Neural progenitor cell (in vitro differentiated cells): ENCODE results near the gene DGUOK. TPM values are rescaled to one million over a fixed set of nuclear protein-coding genes. Genes with fewer than 3 reads are reported as not detected.

Experiments
- DNase-seq: peaks from one replicate; pipeline ENCODE4 v3.0.0-alpha.2; 2016; ENCODE audit warnings: low spot score
- H2AFZ ChIP-seq: fragments of 200-600 bp; sonication (generic); replicated peaks from 2 replicates; pipeline ENCODE4 v1.6.1; 2016; ENCODE audit warnings: antibody characterized with exemption
- H3F3A ChIP-seq: fragments of 200-600 bp; sonication (generic); 2 replicates; pipeline ENCODE4 v1.6.1; 2016; ENCODE audit warnings: antibody characterized with exemption, low read depth
- H3K27ac ChIP-seq: fragments of 200-600 bp; sonication (generic); 2 replicates; pipeline ENCODE4 v1.5.1; 2016; ENCODE audit warnings: mild to moderate bottlenecking
- H3K27me3 ChIP-seq: fragments of 200-600 bp; sonication (generic); 2 replicates; pipeline ENCODE4 v1.6.1; 2016; ENCODE audit warnings: mild to moderate bottlenecking, moderate library complexity
- H3K36me3 ChIP-seq: fragments of 200-600 bp; sonication (generic); 2 replicates; pipeline ENCODE4 v1.5.1; 2016
- H3K4me1 ChIP-seq: fragments of 200-600 bp; sonication (generic); 2 replicates; pipeline ENCODE4 v1.6.1; 2016; ENCODE audit warnings: mixed run types
- H3K4me2 ChIP-seq: fragments of 200-600 bp; sonication (generic); 2 replicates; pipeline ENCODE4 v1.6.1; 2016
- H3K4me3 ChIP-seq: fragments of 200-600 bp; sonication (generic); 2 replicates; pipeline ENCODE4 v1.5.1; 2016
- H3K79me2 ChIP-seq: fragments of 200-600 bp; sonication (generic); 2 replicates; pipeline ENCODE4 v1.6.1; 2016; ENCODE audit warnings: low read depth
- H3K9ac ChIP-seq: fragments of 200-600 bp; sonication (generic); 2 replicates; pipeline ENCODE4 v1.6.1; 2016
- H3K9me3 ChIP-seq: fragments of 200-600 bp; sonication (generic); 2 replicates; pipeline ENCODE4 v1.5.1; 2016; ENCODE audit warnings: low read depth
- H4K20me1 ChIP-seq: fragments of 200-600 bp; sonication (generic); 2 replicates; pipeline ENCODE4 v1.6.1; 2016; ENCODE audit warnings: low read depth
- H3K27ac Mint-ChIP-seq: 3 replicates; pipeline ENCODE4 v1.8.0; 2021; ENCODE audit warnings: mixed read lengths
- H3K27me3 Mint-ChIP-seq: 2 replicates; pipeline ENCODE4 v1.8.0; 2022; ENCODE audit warnings: low read depth, mild to moderate bottlenecking, inconsistent platforms, moderate library complexity, mixed read lengths; ENCODE audit not compliant: insufficient read depth
- H3K36me3 Mint-ChIP-seq: 3 replicates; pipeline ENCODE4 v1.8.0; 2021; ENCODE audit warnings: mixed read lengths
- H3K4me1 Mint-ChIP-seq: 3 replicates; pipeline ENCODE4 v1.8.0; 2021; ENCODE audit warnings: mixed read lengths
- H3K4me3 Mint-ChIP-seq: 3 replicates; pipeline ENCODE4 v1.8.0; 2021; ENCODE audit warnings: mild to moderate bottlenecking, moderate library complexity, mixed read lengths
- H3K9me3 Mint-ChIP-seq: 3 replicates; pipeline ENCODE4 v1.8.0; 2020; ENCODE audit warnings: mixed read lengths
- EZH2 ChIP-seq: fragments of 200-600 bp; sonication (generic); IDR thresholded peaks from 2 replicates; pipeline ENCODE4 v1.6.1; 2017; ENCODE audit warnings: antibody characterized with exemption, mild to moderate bottlenecking, moderate library complexity
- EZH2phosphoT487 ChIP-seq: fragments of 200-600 bp; sonication (generic); IDR thresholded peaks from 2 replicates; pipeline ENCODE4 v1.6.1; 2017; ENCODE audit warnings: antibody characterized with exemption
- total RNA-seq: library from RNA; depleted of rRNA; stranded (reverse); fragments of >200 nt; gene quantifications from 2 replicates; pipeline ENCODE4 v1.2.3, GENCODE V29; 2015; ENCODE audit warnings: low replicate concordance
- TF ChIP-seq, protein P1 (sequence below): fragments of 200-600 bp; sonication (generic); IDR thresholded peaks from 2 replicates; pipeline ENCODE4 v1.5.1; 2017; ENCODE audit warnings: antibody characterized with exemption, mild to moderate bottlenecking

DGUOK gene
- total RNA-seq, 1 donor from 2014 or later, result 79.0 TPM

DNA sequence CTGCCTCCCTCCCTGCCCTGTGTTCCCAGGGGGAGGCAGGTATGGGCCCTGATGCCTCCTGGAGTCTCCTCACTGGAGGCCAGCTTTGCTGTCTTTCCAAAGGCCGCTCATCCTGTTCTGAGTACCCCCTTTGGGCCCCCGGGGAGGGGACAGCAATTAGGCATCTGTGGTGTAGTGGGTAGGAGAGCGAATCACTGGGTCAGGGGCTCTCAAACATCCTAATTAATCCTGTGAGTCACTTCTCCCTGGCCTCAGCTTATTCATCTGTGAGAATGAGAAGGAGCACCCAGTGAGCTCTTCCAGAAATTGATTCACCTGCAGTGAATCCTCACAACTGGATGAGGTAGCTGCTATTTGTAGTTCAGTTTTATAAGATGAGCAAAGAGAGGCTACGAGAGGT is 74.4 kb downstream of the DGUOK start:
- H3K27ac Mint-ChIP-seq, result peak overlapping the region; percentile 72
- H3K9me3 Mint-ChIP-seq, result no peaks in the 10 kb centered on the region
- Histone ChIP-seq H3F3A (peaks cover 21% of the 10 kb centered on the region), H3K36me3 (no peaks in the 10 kb centered on the region), H3K79me2 (peaks cover 66% of the 10 kb centered on the region), H3K27me3 (peaks cover 16% of the 10 kb centered on the region), H3K4me2 (peak overlapping the region; percentile 76), H3K4me1 (peaks cover 46% of the 10 kb centered on the region), H2AFZ (no peak overlapping the region), H4K20me1 (peaks cover 90% of the 10 kb centered on the region), H3K9ac (no peak overlapping the region), H3K4me3 (no peak overlapping the region), H3K27ac (no peak overlapping the region), H3K9me3 (no peaks in the 10 kb centered on the region)
- peaks cover 82% of the 10 kb centered on the region for H3K4me1 Mint-ChIP-seq
- peak overlapping the region; percentile 85 for H3K4me3 Mint-ChIP-seq
- peaks cover 7% of the 10 kb centered on the region for H3K27me3 Mint-ChIP-seq
- DNase-seq, result no peak
- peaks cover 3% of the 10 kb centered on the region for H3K36me3 Mint-ChIP-seq
- TF ChIP-seq, protein P1, sequence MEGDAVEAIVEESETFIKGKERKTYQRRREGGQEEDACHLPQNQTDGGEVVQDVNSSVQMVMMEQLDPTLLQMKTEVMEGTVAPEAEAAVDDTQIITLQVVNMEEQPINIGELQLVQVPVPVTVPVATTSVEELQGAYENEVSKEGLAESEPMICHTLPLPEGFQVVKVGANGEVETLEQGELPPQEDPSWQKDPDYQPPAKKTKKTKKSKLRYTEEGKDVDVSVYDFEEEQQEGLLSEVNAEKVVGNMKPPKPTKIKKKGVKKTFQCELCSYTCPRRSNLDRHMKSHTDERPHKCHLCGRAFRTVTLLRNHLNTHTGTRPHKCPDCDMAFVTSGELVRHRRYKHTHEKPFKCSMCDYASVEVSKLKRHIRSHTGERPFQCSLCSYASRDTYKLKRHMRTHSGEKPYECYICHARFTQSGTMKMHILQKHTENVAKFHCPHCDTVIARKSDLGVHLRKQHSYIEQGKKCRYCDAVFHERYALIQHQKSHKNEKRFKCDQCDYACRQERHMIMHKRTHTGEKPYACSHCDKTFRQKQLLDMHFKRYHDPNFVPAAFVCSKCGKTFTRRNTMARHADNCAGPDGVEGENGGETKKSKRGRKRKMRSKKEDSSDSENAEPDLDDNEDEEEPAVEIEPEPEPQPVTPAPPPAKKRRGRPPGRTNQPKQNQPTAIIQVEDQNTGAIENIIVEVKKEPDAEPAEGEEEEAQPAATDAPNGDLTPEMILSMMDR, result no peak
- TF ChIP-seq EZH2phosphoT487 (no peak), EZH2 (no peak)

DNA sequence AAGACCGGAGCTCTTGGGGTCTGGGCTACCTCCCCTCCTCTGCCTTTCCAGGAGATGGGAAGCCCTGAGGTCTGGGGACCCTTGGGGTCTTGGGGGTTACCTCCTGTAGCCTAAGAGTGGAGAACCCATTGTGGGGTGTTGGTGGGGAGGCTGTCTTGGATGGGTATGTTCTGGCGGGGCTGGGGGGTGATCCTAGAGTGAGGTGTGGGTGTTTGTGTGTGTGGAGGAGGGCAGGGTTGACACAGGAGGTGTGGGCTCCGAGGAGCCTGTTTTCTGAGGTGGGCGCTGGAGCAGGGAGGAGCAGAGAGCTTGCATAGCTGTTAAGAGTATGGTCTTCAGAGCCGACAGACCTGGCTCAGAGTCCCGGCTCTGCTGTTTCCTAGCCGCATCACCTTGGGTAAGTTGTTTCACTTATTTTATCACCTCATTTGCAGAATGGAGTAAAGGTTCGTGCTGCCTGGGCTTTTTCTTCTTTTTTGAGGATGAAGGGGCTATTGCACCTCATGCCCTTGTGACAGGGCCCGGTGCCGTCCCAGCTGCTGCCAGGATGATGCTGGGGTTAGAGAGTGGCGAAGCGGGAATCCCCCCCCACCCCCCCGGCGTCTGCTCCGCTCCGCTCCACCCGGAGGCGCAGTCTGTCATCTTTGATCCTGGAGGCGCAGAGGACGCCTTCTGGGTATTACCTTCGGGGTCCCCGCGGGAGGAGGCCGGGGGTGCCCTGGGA is 75.3 kb downstream of the DGUOK start:
- Mint-ChIP-seq H3K36me3 (peaks cover 4% of the 10 kb centered on the region), H3K27me3 (peaks cover 10% of the 10 kb centered on the region), H3K27ac (peak overlapping the region; percentile 72), H3K9me3 (no peaks in the 10 kb centered on the region), H3K4me3 (peak overlapping the region; percentile 85), H3K4me1 (peaks cover 87% of the 10 kb centered on the region)
- peaks cover 24% of the 10 kb centered on the region for H3K27me3 ChIP-seq
- H3K36me3 ChIP-seq, result no peaks in the 10 kb centered on the region
- DNase-seq, result no peak
- no peak overlapping the region for H2AFZ ChIP-seq
- peaks cover 90% of the 10 kb centered on the region for H4K20me1 ChIP-seq
- TF ChIP-seq, protein P1, result peak; percentile 13
- TF ChIP-seq EZH2, result no peak
- peaks cover 60% of the 10 kb centered on the region for H3K79me2 ChIP-seq
- no peak overlapping the region for H3K27ac ChIP-seq
- H3K9me3 ChIP-seq, result no peaks in the 10 kb centered on the region
- H3K4me1 ChIP-seq, result peaks cover 46% of the 10 kb centered on the region
- H3K4me2 ChIP-seq, result peak overlapping the region; percentile 76
- peaks cover 21% of the 10 kb centered on the region for H3F3A ChIP-seq
- H3K9ac ChIP-seq, result no peak overlapping the region
- H3K4me3 ChIP-seq, result peak overlapping the region; percentile 54

DNA sequence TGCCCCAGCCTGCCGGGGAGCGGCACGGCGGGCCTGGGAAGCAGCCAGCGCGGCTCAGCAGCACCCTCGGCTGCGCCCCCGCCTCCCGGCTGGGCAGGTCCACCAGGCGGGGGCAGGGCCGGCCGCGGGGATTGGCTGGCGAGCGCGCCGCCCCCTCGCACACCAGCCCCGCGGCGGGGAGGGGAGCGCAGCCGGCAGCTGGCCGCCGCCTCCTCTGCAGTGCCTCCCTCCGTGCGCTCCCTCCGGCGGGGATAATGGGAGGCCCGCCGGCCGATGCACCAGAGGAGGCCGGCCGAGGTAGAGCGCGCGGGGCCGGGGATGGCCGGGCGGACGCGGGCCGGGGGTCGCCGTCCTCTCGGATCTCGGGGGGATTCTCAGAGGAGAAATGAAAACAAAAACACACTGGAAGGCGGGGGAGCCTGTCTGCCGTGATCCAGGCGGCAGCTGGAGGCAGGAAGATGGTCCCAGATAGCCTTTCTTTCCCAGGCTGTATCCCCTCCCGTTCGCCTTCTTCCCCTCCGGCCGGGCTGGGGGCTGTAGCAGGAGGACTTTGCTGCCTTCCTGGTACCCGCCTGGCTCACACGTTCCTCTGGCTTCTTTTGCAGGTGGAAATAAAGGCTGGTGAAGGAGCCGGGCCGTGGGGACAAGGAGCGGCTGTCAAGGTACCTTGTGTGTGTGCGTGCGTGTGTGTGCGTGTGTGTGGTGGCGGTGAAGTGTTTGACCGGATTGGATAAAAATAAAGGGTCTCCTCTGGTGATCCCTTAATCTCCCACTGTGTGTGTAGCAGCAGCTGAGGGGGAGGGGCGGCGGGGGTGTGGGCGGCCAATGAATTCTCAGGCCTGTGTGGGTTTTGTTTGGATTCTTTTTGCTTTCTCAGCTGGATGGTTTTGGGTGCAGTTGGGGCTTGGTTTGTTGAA is 76.1 kb downstream of the DGUOK start:
- Mint-ChIP-seq H3K27me3 (peaks cover 10% of the 10 kb centered on the region), H3K9me3 (no peaks in the 10 kb centered on the region), H3K27ac (peak overlapping the region; percentile 89), H3K4me3 (peak overlapping the region; percentile 97), H3K36me3 (peaks cover 4% of the 10 kb centered on the region), H3K4me1 (peaks cover 88% of the 10 kb centered on the region)
- peaks cover 46% of the 10 kb centered on the region for H3K4me1 ChIP-seq
- H3K4me2 ChIP-seq, result peak overlapping the region; percentile 76
- peaks cover 21% of the 10 kb centered on the region for H3F3A ChIP-seq
- peaks cover 91% of the 10 kb centered on the region for H4K20me1 ChIP-seq
- no peaks in the 10 kb centered on the region for H3K36me3 ChIP-seq
- no peak overlapping the region for H2AFZ ChIP-seq
- no peaks in the 10 kb centered on the region for H3K9me3 ChIP-seq
- peak; percentile 95 for DNase-seq
- TF ChIP-seq, protein P1, result no peak
- TF ChIP-seq EZH2, result no peak
- TF ChIP-seq EZH2phosphoT487, result no peak
- H3K79me2 ChIP-seq, result peaks cover 55% of the 10 kb centered on the region
- H3K9ac ChIP-seq, result no peak overlapping the region
- peaks cover 33% of the 10 kb centered on the region for H3K27me3 ChIP-seq
- H3K27ac ChIP-seq, result peak overlapping the region; percentile 90
- H3K4me3 ChIP-seq, result peak overlapping the region; percentile 54
